GM18508 (cell line): Measurements from ENCODE around the gene FHAD1.

ENCODE experiments used
- ATAC-seq: cut with Tn5 transposase; IDR thresholded peaks from one replicate; pipeline ENCODE4 v1.9.1; 2021; ENCODE audit warnings: moderate number of reproducible peaks; ENCODE audit not compliant: insufficient read depth, unreplicated experiment

Gene FHAD1

GRCh38 chr1:15323351-15323988 is 76.4 kb downstream of the FHAD1 start:
- ATAC-seq: no peak

GRCh38 chr1:15323989-15324868 is 77.2 kb downstream of the FHAD1 start:
- no peak for ATAC-seq

- no peak for ATAC-seq
These were observed 77.9 kb downstream of the FHAD1 start for GRCh38 chr1:15324869-15325335.

GRCh38 chr1:15325375-15326085 is 78.5 kb downstream of the FHAD1 start:
- ATAC-seq: no peak

- ATAC-seq: no peak
These were observed 79.9 kb downstream of the FHAD1 start for GRCh38 chr1:15326691-15327588.

- no peak for ATAC-seq
These were observed 81.5 kb downstream of the FHAD1 start for GRCh38 chr1:15328351-15329103.

- ATAC-seq: no peak
These were observed 82.2 kb downstream of the FHAD1 start for GRCh38 chr1:15329104-15329820.

- no peak for ATAC-seq
These were observed 83.0 kb downstream of the FHAD1 start for GRCh38 chr1:15330028-15330427.

GRCh38 chr1:15331180-15331579 is 84.2 kb downstream of the FHAD1 start:
- no peak for ATAC-seq

GRCh38 chr1:15331734-15332133 is 84.7 kb downstream of the FHAD1 start:
- no peak for ATAC-seq

- no peak for ATAC-seq
These were observed 85.5 kb downstream of the FHAD1 start for GRCh38 chr1:15332525-15332924.

- no peak for ATAC-seq
These were observed 86.1 kb downstream of the FHAD1 start for GRCh38 chr1:15332952-15333715.

GRCh38 chr1:15334995-15335394 is 88.0 kb downstream of the FHAD1 start:
- no peak for ATAC-seq

GRCh38 chr1:15336866-15337265 is 89.8 kb downstream of the FHAD1 start:
- no peak for ATAC-seq

GRCh38 chr1:15337656-15338402 is 90.8 kb downstream of the FHAD1 start:
- no peak for ATAC-seq

- ATAC-seq: no peak
These were observed 92.5 kb downstream of the FHAD1 start for GRCh38 chr1:15339570-15339969.

GRCh38 chr1:15341228-15341627 is 94.2 kb downstream of the FHAD1 start:
- ATAC-seq: no peak
